ENCODE data around the gene FADS6.

FADS6 gene

GRCh38 chr17:74865504-74866197 lies 27.8 kb downstream of the FADS6 start:
- DNase-seq, result no peak

- peak; percentile 80 for DNase-seq
Observed at GRCh38 chr17:74864866-74865395, 28.5 kb downstream of the FADS6 start.

GRCh38 chr17:74864297-74864865 lies 29.1 kb downstream of the FADS6 start:
- DNase-seq, result no peak

GRCh38 chr17:74863420-74864296 lies 29.8 kb downstream of the FADS6 start:
- no peak for DNase-seq

GRCh38 chr17:74862919-74863318 lies 30.5 kb downstream of the FADS6 start:
- no peak for DNase-seq

- peak; percentile 73 for DNase-seq
Observed at GRCh38 chr17:74862108-74862901, 31.1 kb downstream of the FADS6 start.

GRCh38 chr17:74861662-74862107 lies 31.7 kb downstream of the FADS6 start:
- no peak for DNase-seq

- no peak for DNase-seq
Observed at GRCh38 chr17:74860872-74861661, 32.4 kb downstream of the FADS6 start.

GRCh38 chr17:74860229-74860871 lies 33.1 kb downstream of the FADS6 start:
- DNase-seq, result no peak

- DNase-seq, result peak; percentile 43
Observed at GRCh38 chr17:74859459-74860228, 33.8 kb downstream of the FADS6 start, which contains the start of gene GRIN2C. Gene GRIN2C, minus strand, starts transcription at chr17:74859885. Its CDS starts 4,793 bp downstream, at chr17:74855092.

- DNase-seq, result no peak
Observed at GRCh38 chr17:74858672-74859458, 34.6 kb downstream of the FADS6 start.

- DNase-seq, result no peak
Observed at GRCh38 chr17:74857191-74857590, 36.2 kb downstream of the FADS6 start.

GRCh38 chr17:74856112-74856511 lies 37.3 kb downstream of the FADS6 start:
- no peak for DNase-seq

- DNase-seq, result no peak
Observed at GRCh38 chr17:74855323-74855722, 38.1 kb downstream of the FADS6 start.

GRCh38 chr17:74854792-74855191 lies 38.6 kb downstream of the FADS6 start:
- DNase-seq, result no peak

- no peak for DNase-seq
Observed at GRCh38 chr17:74853669-74854068, 39.8 kb downstream of the FADS6 start.

GRCh38 chr17:74853048-74853397 lies 40.4 kb downstream of the FADS6 start:
- DNase-seq, result no peak

- DNase-seq, result peak; percentile 69
Observed at GRCh38 chr17:74852237-74853047, 41.0 kb downstream of the FADS6 start.

Measured in CD4-positive, alpha-beta T cell treated with Interleukin-12 subunit alpha and Interleukin-12 subunit beta, for 1 hour (primary cell).